Mesenchymal stem cell (in vitro differentiated cells and primary cell): Measurements from ENCODE around the gene SLC6A12.
"Not testable (repeated sequence)": the region's sequence is repeated elsewhere in the genome, so short reads cannot be mapped to it uniquely, and the experiment has no call there.

Source experiments
- DNase-seq: peaks from one replicate; pipeline ENCODE4 v3.0.0-alpha.2; 2013
- H2AFZ ChIP-seq: one replicate; pipeline ENCODE4 v1.6.1; 2013; ENCODE audit warnings: low read depth, mild to moderate bottlenecking, control low read depth, inconsistent platforms, low read length, moderate library complexity
- H2AK5ac ChIP-seq: 2 replicates; pipeline ENCODE4 v1.6.1; 2013; ENCODE audit warnings: low read length, moderate library complexity, mild to moderate bottlenecking, inconsistent platforms; ENCODE audit not compliant: severe bottlenecking
- H2BK120ac ChIP-seq: one replicate; pipeline ENCODE4 v1.6.1; 2013; ENCODE audit warnings: low read depth, mild to moderate bottlenecking, inconsistent platforms, low read length, moderate library complexity
- H2BK12ac ChIP-seq, 2 experiments: one replicate each; pipeline ENCODE4 v1.6.1; 2013; ENCODE audit warnings: inconsistent platforms in 2 of 2, low read length in 2 of 2, mild to moderate bottlenecking in 2 of 2, moderate library complexity in 2 of 2, control low read depth in 1 of 2
- H2BK15ac ChIP-seq: one replicate; pipeline ENCODE4 v1.6.1; 2013; ENCODE audit warnings: mild to moderate bottlenecking, low read depth, inconsistent platforms; ENCODE audit not compliant: poor library complexity, severe bottlenecking
- H2BK5ac ChIP-seq: 2 replicates; pipeline ENCODE4 v1.6.1; 2013; ENCODE audit warnings: low read depth, mild to moderate bottlenecking, low read length, control low read depth, inconsistent platforms; ENCODE audit not compliant: poor library complexity, severe bottlenecking
- H3K14ac ChIP-seq, 2 experiments: one replicate each; pipeline ENCODE4 v1.6.1; 2013; ENCODE audit warnings: inconsistent platforms in 2 of 2, low read length in 2 of 2, control low read depth in 1 of 2, mild to moderate bottlenecking in 1 of 2, moderate library complexity in 1 of 2
- H3K18ac ChIP-seq, 2 experiments: one replicate each; pipeline ENCODE4 v1.6.1; 2013; ENCODE audit warnings: inconsistent platforms in 2 of 2, low read length in 2 of 2, control low read depth in 1 of 2, low read depth in 1 of 2, mild to moderate bottlenecking in 1 of 2
- H3K23ac ChIP-seq, 2 experiments: one replicate each; pipeline ENCODE4 v1.6.1; 2013; ENCODE audit warnings: inconsistent platforms in 2 of 2, low read length in 2 of 2, mild to moderate bottlenecking in 2 of 2, moderate library complexity in 2 of 2, control low read depth in 1 of 2
- H3K27ac ChIP-seq: 2 replicates; pipeline ENCODE4 v1.5.1; 2013; ENCODE audit warnings: mild to moderate bottlenecking, moderate library complexity, low read length, control low read depth, inconsistent platforms; ENCODE audit not compliant: poor library complexity, severe bottlenecking
- H3K27me3 ChIP-seq, 2 experiments: 2 replicates each; pipeline versions ENCODE4 v1.6.1 to v1.7.0; 2013; ENCODE audit warnings: low read length in 2 of 2, mild to moderate bottlenecking in 2 of 2, moderate library complexity in 2 of 2, control low read depth in 1 of 2, inconsistent platforms in 1 of 2; ENCODE audit not compliant: control insufficient read depth in 1 of 2, insufficient read depth in 1 of 2
- H3K36me3 ChIP-seq, 2 experiments: 2 replicates each; pipeline versions ENCODE4 v1.6.1 to v1.7.0; 2013; ENCODE audit warnings: low read length in 2 of 2, control low read depth in 1 of 2, inconsistent platforms in 1 of 2, low read depth in 1 of 2, mild to moderate bottlenecking in 1 of 2; ENCODE audit not compliant: insufficient read depth in 2 of 2, control insufficient read depth in 1 of 2
- H3K4ac ChIP-seq, 2 experiments: one replicate each; pipeline ENCODE4 v1.6.1; 2013; ENCODE audit warnings: inconsistent platforms in 2 of 2, low read length in 2 of 2, mild to moderate bottlenecking in 2 of 2, moderate library complexity in 2 of 2, control low read depth in 1 of 2, low read depth in 1 of 2
- H3K4me1 ChIP-seq: 2 replicates; pipeline ENCODE4 v1.6.1; 2013; ENCODE audit warnings: low read depth, low read length, control low read depth; ENCODE audit not compliant: control insufficient read depth, insufficient read depth
- H3K4me2 ChIP-seq: 2 replicates; pipeline ENCODE4 v1.6.1; 2013; ENCODE audit warnings: low read length, mild to moderate bottlenecking, inconsistent platforms; ENCODE audit not compliant: poor library complexity, severe bottlenecking
- H3K4me3 ChIP-seq, 2 experiments: 2 replicates each; pipeline versions ENCODE4 v1.5.1 to v1.7.0; 2013; ENCODE audit warnings: low read length in 2 of 2, mild to moderate bottlenecking in 2 of 2, control low read depth in 1 of 2, low read depth in 1 of 2; ENCODE audit not compliant: insufficient read depth in 1 of 2
- H3K79me1 ChIP-seq: replicated peaks from 2 replicates; pipeline ENCODE4 v1.6.1; 2013; ENCODE audit warnings: mild to moderate bottlenecking, control low read depth, low read length, inconsistent platforms; ENCODE audit not compliant: poor library complexity, severe bottlenecking
- H3K9ac ChIP-seq: 2 replicates; pipeline ENCODE4 v1.7.0; 2013; ENCODE audit warnings: mild to moderate bottlenecking, low read length, moderate library complexity
- H3K9me3 ChIP-seq: 2 replicates; pipeline ENCODE4 v1.7.0; 2013; ENCODE audit warnings: mild to moderate bottlenecking, low read length; ENCODE audit not compliant: control insufficient read depth
- H4K8ac ChIP-seq: one replicate; pipeline ENCODE4 v1.6.1; 2013; ENCODE audit warnings: inconsistent platforms, mild to moderate bottlenecking, low read length, moderate library complexity
- H4K91ac ChIP-seq: one replicate; pipeline ENCODE4 v1.6.1; 2013; ENCODE audit warnings: mild to moderate bottlenecking, low read length, inconsistent platforms
- WGBS: methylation state at CpG from one replicate; pipeline ENCODE4 v1.1.7; 2013; ENCODE audit warnings: mixed read lengths; 5-methylcytosine and 5-hydroxymethylcytosine counted together

Gene SLC6A12

DNA sequence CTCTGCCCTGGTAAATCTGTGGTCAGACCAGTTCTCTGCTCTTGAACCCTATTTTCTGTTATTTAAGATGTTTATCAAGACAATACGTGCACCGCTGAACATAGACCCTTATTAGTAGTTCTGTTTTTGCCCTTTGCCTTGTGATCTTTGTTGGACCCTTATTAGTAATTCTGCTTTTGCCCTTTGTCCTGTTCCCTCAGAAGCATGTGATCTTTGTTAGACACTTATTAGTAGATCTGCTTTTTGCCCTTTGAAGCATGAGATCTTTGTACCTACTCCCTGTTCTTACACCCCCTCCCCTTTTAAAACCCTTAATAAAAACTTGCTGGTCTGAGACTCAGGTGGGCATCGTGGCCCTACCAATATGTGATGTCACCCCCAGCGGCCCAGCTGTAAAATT, 22.0 kb upstream of the SLC6A12 start:
- H3K4me3 ChIP-seq, H3K14ac ChIP-seq, H3K36me3 ChIP-seq, H3K27ac ChIP-seq, H3K23ac ChIP-seq, H3K9ac ChIP-seq, H2AK5ac ChIP-seq, H4K91ac ChIP-seq, H3K79me1 ChIP-seq, H2AFZ ChIP-seq, H4K8ac ChIP-seq, H2BK5ac ChIP-seq, H2BK15ac ChIP-seq, H3K4me1 ChIP-seq, DNase-seq, H2BK120ac ChIP-seq, H3K4ac ChIP-seq, H3K4me2 ChIP-seq, H3K18ac ChIP-seq, H2BK12ac ChIP-seq: not testable (repeated sequence)
- 78% methylated on average over 4 of the region's 4 CpGs for WGBS
- Histone ChIP-seq H3K9me3 (peaks cover 13% of the 10 kb centered on the region), H3K27me3 (peaks cover 20 to 29% of the 10 kb centered on the region in 2 experiments)

GRCh38 chr12:234891-235415, 21.0 kb upstream of the SLC6A12 start:
- DNase-seq = no peak
- peaks cover 13% of the 10 kb centered on the region for H3K9me3 ChIP-seq
- H3K9ac ChIP-seq = no peak overlapping the region
- no peak overlapping the region for H2BK12ac ChIP-seq
- H2AFZ ChIP-seq = no peak overlapping the region
- H3K4me2 ChIP-seq = no peak overlapping the region
- no peak overlapping the region for H2BK15ac ChIP-seq
- H3K36me3 ChIP-seq = no peaks in the 10 kb centered on the region
- no peak overlapping the region for H2AK5ac ChIP-seq
- no peak overlapping the region for H3K27ac ChIP-seq
- no peak overlapping the region for H3K4me3 ChIP-seq
- H2BK120ac ChIP-seq = no peak overlapping the region
- H4K91ac ChIP-seq = no peak overlapping the region
- no peak overlapping the region for H3K4ac ChIP-seq
- WGBS = 90% methylated on average over 9 of the region's 10 CpGs
- H4K8ac ChIP-seq = no peak overlapping the region
- no peak overlapping the region for H3K18ac ChIP-seq
- no peak overlapping the region for H3K14ac ChIP-seq
- H3K27me3 ChIP-seq = peaks cover 29 to 39% of the 10 kb centered on the region in 2 experiments
- H3K23ac ChIP-seq = no peak overlapping the region
- no peaks in the 10 kb centered on the region for H3K4me1 ChIP-seq
- H3K79me1 ChIP-seq = no peaks in the 10 kb centered on the region
- H2BK5ac ChIP-seq = no peak overlapping the region

DNA sequence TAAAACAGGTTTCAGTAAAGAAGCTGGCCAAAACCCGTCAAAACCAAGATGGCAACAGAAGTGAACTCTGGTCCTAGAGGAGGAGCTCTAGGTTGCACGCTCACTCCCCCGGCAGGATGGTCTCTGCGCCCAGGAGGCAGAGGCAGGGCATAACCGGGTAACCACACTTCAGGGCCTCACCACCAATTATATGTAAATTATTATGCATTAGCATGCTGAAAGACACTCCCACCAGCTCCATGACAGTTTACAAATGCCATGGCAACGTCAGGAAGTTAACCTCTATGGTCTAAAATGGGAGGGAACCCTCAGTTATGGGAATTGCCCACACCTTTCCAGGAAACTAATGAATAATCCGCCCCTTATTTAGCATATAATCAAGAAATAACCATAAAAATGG, 20.1 kb upstream of the SLC6A12 start:
- H2BK120ac ChIP-seq = no peak overlapping the region
- no peak overlapping the region for H3K27ac ChIP-seq
- H3K18ac ChIP-seq = no peak overlapping the region
- H2AFZ ChIP-seq = no peak overlapping the region
- H4K91ac ChIP-seq = no peak overlapping the region
- no peaks in the 10 kb centered on the region for H3K4me1 ChIP-seq
- H3K27me3 ChIP-seq = peaks cover 38 to 48% of the 10 kb centered on the region in 2 experiments
- no peak overlapping the region for H4K8ac ChIP-seq
- no peak overlapping the region for H3K23ac ChIP-seq
- H3K4me3 ChIP-seq = no peak overlapping the region
- H3K79me1 ChIP-seq = no peaks in the 10 kb centered on the region
- no peak overlapping the region for H3K9ac ChIP-seq
- H3K9me3 ChIP-seq = peaks cover 13% of the 10 kb centered on the region
- H2BK15ac ChIP-seq = no peak overlapping the region
- H3K4ac ChIP-seq = no peak overlapping the region
- H3K14ac ChIP-seq = no peak overlapping the region
- DNase-seq = no peak
- 76% methylated on average over 7 of the region's 7 CpGs for WGBS
- no peak overlapping the region for H2BK12ac ChIP-seq
- H2AK5ac ChIP-seq = no peak overlapping the region
- no peak overlapping the region for H3K4me2 ChIP-seq
- no peaks in the 10 kb centered on the region for H3K36me3 ChIP-seq
- no peak overlapping the region for H2BK5ac ChIP-seq

DNA sequence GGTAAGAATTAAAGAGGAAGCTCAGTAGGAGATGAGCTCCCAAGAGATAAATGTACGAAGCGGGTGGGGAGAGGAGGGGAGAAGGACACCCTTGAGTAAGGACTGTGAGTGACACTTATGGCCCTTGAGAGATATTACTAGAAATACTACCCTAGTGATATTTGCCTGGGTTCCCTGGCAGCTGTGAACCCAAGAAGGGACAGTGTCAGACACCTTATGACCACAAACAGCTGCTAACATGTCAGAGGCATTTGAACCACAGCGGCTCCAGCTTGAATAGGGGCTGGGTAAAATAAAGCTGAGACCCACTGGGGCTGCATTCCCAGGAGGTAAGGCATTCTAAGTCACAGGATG, 19.6 kb upstream of the SLC6A12 start:
- H3K9ac ChIP-seq = no peak overlapping the region
- no peaks in the 10 kb centered on the region for H3K36me3 ChIP-seq
- no peak overlapping the region for H4K8ac ChIP-seq
- no peak overlapping the region for H3K4me2 ChIP-seq
- no peak overlapping the region for H3K4ac ChIP-seq
- no peak overlapping the region for H2AFZ ChIP-seq
- H3K14ac ChIP-seq = no peak overlapping the region
- peaks cover 42 to 52% of the 10 kb centered on the region in 2 experiments for H3K27me3 ChIP-seq
- H3K79me1 ChIP-seq = no peaks in the 10 kb centered on the region
- H3K9me3 ChIP-seq = peaks cover 13% of the 10 kb centered on the region
- H3K27ac ChIP-seq = no peak overlapping the region
- no peaks in the 10 kb centered on the region for H3K4me1 ChIP-seq
- H4K91ac ChIP-seq = no peak overlapping the region
- no peak overlapping the region for H3K18ac ChIP-seq
- H2BK12ac ChIP-seq = no peak overlapping the region
- no peak overlapping the region for H3K23ac ChIP-seq
- H3K4me3 ChIP-seq = no peak overlapping the region
- no peak overlapping the region for H2BK5ac ChIP-seq
- no peak overlapping the region for H2BK120ac ChIP-seq
- no peak for DNase-seq
- H2BK15ac ChIP-seq = no peak overlapping the region
- no peak overlapping the region for H2AK5ac ChIP-seq
- WGBS = 81% methylated on average over 1 of the region's 3 CpGs
